Right atrium auricular region (tissue), 2 donors: ENCODE data around the gene RTP3. TPM values are rescaled to one million over a fixed set of nuclear protein-coding genes. Genes with fewer than 3 reads are reported as not detected.
"Not testable (repeated sequence)": the region's sequence is repeated elsewhere in the genome, so short reads cannot be mapped to it uniquely, and the experiment has no call there.

Experiments used
- DNase-seq: peaks from one replicate; pipeline ENCODE4 v3.0.0-alpha.2; 2019; ENCODE audit warnings: low spot score
- H3K27ac ChIP-seq, 2 donors: fragments of 200-600 bp; sonication (generic); 1 replicate in 1 of 2; 2 replicates in 1 of 2; pipeline ENCODE4 v1.5.1; 2016 to 2019
- H3K27me3 ChIP-seq, 2 donors: fragments of 200-600 bp; sonication (generic); one replicate each; pipeline versions ENCODE4 v1.5.1 to v1.6.0; 2017 to 2019
- H3K36me3 ChIP-seq: fragments of 200-600 bp; sonication (generic); one replicate; pipeline ENCODE4 v1.5.1; 2016
- H3K4me1 ChIP-seq, 2 donors: fragments of 200-600 bp; sonication (generic); one replicate each; pipeline versions ENCODE4 v1.5.1 to v1.6.0; 2017 to 2019
- H3K4me3 ChIP-seq, 2 donors: fragments of 200-600 bp; sonication (generic); 1 replicate in 1 of 2; 2 replicates in 1 of 2; pipeline ENCODE4 v1.5.1; 2017 to 2019; ENCODE audit warnings: mild to moderate bottlenecking in 1 of 2, moderate library complexity in 1 of 2
- H3K9me3 ChIP-seq, 2 donors: fragments of 200-600 bp; sonication (generic); one replicate each; pipeline ENCODE4 v1.5.1; 2019
- total RNA-seq, 2 donors: library from RNA; depleted of rRNA; stranded (reverse); fragments of >200 nt; gene quantifications; one replicate each; pipeline ENCODE4 v1.1.0, GENCODE V29; 2016
- TF ChIP-seq, protein P1 (sequence below), 2 donors: fragments of 200-600 bp; sonication (generic); IDR thresholded peaks; one replicate each; pipeline ENCODE4 v1.5.1; 2019; ENCODE audit warnings: antibody characterized with exemption in 2 of 2

The RTP3 gene
- total RNA-seq, 2 donors from 2014 or later = not detected

DNA sequence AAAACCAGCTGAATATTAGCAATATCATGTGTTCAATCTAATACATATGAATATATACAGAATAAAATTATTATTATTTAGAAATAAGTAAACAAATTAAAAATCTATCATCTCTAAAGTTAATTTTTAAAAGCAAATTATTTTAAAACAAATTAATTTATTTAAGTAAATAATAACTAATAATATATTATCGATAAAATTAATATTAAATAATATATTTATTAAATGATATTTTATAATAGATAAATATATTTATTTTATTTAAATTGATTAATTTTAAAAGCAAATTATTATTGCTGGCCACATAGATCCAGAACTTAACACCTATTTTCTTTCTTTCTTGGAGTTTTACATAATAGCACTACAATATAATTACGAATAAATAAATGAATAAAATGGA lies 22.2 kb downstream of the RTP3 start:
- Histone ChIP-seq H3K4me1 (no peaks in the 10 kb centered on the region), H3K4me3 (no peak overlapping the region), H3K9me3 (no peaks in the 10 kb centered on the region), H3K36me3 (no peaks in the 10 kb centered on the region), H3K27ac (no peak overlapping the region), H3K27me3 (no peaks in the 10 kb centered on the region)
- DNase-seq = no peak
- TF ChIP-seq, protein P1, sequence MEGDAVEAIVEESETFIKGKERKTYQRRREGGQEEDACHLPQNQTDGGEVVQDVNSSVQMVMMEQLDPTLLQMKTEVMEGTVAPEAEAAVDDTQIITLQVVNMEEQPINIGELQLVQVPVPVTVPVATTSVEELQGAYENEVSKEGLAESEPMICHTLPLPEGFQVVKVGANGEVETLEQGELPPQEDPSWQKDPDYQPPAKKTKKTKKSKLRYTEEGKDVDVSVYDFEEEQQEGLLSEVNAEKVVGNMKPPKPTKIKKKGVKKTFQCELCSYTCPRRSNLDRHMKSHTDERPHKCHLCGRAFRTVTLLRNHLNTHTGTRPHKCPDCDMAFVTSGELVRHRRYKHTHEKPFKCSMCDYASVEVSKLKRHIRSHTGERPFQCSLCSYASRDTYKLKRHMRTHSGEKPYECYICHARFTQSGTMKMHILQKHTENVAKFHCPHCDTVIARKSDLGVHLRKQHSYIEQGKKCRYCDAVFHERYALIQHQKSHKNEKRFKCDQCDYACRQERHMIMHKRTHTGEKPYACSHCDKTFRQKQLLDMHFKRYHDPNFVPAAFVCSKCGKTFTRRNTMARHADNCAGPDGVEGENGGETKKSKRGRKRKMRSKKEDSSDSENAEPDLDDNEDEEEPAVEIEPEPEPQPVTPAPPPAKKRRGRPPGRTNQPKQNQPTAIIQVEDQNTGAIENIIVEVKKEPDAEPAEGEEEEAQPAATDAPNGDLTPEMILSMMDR (IDR thresholded peaks at IDR 0.05) = no peak

DNA sequence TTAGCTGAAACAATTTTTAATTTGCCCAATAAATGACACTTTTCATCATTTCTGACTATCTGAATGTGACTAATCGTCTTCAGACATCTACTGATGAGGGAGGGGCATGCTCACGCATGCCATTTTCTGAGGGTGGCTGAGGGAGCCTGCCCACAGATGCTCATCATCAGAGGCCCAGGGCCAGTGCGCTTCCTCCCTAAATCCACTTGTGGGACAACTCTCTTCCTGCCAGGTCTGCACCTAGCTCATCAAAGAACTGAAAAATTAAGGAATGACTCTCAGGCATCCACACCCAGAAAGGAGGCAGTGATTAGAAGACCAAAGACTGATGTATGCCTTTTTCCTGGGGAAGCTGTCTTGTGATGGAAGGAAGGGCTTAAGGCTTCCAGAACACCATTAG lies 22.8 kb downstream of the RTP3 start:
- Histone ChIP-seq H3K36me3 (no peaks in the 10 kb centered on the region), H3K27ac (no peak overlapping the region), H3K4me3 (no peak overlapping the region), H3K4me1 (no peaks in the 10 kb centered on the region), H3K27me3 (no peaks in the 10 kb centered on the region), H3K9me3 (no peaks in the 10 kb centered on the region)
- TF ChIP-seq, protein P1 (IDR thresholded peaks at IDR 0.05) = no peak
- DNase-seq = no peak

DNA sequence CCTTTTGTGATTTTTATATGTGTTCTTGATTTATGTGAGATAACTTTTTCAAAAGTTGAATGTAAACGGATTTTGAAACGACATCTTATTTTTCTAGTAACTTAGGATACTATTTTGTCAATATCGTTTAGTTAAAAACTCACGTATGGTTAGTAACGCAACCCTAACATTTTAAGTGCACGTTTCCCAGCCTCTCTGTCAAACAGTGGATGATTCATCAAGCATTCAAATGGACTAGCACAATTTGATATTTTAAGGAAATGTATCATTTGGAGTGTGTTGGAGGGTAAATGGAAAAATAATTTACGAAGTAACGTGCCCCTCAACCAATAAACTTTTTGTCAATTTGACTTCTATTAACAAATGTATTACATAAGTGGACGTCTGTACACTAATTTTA lies 23.3 kb downstream of the RTP3 start:
- no peak for DNase-seq
- Histone ChIP-seq H3K4me3 (no peak overlapping the region), H3K27me3 (no peaks in the 10 kb centered on the region), H3K9me3 (no peaks in the 10 kb centered on the region), H3K27ac (no peak overlapping the region), H3K36me3 (no peaks in the 10 kb centered on the region), H3K4me1 (no peaks in the 10 kb centered on the region)
- TF ChIP-seq, protein P1 (IDR thresholded peaks at IDR 0.05) = no peak

DNA sequence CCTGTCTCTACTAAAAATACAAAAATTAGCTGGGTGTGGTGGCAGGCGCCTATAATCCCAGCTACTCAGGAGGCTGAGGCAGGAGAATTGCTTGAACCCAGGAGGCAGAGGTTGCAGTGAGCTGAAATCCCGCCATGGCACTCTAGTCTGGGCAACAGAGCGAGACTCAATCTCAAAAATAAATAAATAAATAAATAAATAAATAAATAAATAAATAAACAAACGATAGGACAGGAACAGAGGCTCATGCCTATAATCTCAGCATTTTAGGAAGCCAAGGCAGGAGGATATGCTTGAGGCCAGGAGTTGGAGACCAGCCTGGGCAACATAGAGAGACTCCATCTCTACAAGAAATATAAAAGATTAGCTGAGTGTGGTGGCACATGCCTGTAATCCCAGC lies 24.4 kb downstream of the RTP3 start:
- DNase-seq, H3K27ac ChIP-seq, H3K9me3 ChIP-seq, H3K4me3 ChIP-seq, H3K27me3 ChIP-seq, H3K36me3 ChIP-seq, H3K4me1 ChIP-seq: not testable (repeated sequence)

DNA sequence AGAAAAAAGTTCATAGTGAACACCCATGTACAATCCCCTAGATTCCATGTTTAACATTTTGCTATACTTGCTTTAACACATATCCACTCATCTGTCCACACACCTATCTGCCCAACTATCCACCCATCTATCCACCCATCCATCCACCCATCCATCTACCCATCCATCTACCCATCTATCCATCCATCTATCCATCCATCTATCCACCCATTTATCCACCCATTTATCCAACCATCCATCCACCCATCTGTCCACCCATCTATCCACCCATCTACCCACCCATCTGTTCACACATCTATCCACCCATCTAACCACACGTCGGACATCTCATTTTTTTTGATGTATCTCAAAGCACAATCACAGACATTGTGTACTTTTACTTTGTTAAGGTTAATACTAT lies 25.8 kb downstream of the RTP3 start:
- DNase-seq = no peak
- Histone ChIP-seq H3K27ac (no peak overlapping the region), H3K9me3 (no peaks in the 10 kb centered on the region), H3K4me1 (no peaks in the 10 kb centered on the region), H3K4me3 (no peak overlapping the region), H3K27me3 (no peaks in the 10 kb centered on the region), H3K36me3 (peaks cover 5% of the 10 kb centered on the region)
- TF ChIP-seq, protein P1 (IDR thresholded peaks at IDR 0.05) = no peak

DNA sequence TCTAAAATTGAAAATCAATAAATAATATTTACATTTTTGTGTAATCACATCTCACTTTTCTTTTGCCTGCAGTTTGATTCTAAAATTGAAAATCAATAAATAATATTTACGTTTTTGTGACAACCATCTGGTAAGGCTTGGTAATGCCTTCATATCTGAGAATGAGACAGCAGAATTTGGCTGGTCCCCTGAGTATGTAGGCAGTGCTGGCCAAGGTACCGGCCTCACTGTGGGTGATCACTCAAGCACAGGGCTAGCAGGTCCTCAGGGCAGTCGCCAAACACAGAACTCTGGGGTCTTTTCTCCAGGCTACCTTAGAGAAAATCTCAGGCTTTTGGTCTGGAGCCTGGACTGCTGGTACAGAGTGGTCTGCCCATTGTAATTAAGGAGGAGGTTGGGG lies 26.2 kb downstream of the RTP3 start:
- no peaks in the 10 kb centered on the region for H3K4me1 ChIP-seq
- no peaks in the 10 kb centered on the region for H3K27me3 ChIP-seq
- no peak for DNase-seq
- TF ChIP-seq, protein P1 (IDR thresholded peaks at IDR 0.05) = no peak
- H3K36me3 ChIP-seq = peaks cover 5% of the 10 kb centered on the region
- H3K4me3 ChIP-seq = no peak overlapping the region
- no peaks in the 10 kb centered on the region for H3K9me3 ChIP-seq
- H3K27ac ChIP-seq = no peak overlapping the region
